ENCODE measurements around the gene EEFSEC. TPM values are rescaled to one million over a fixed set of nuclear protein-coding genes. Genes with fewer than 3 reads are reported as not detected.

Gene EEFSEC
- total RNA-seq, 2 experiments from 2014 or later: 19.4 to 19.7 TPM

GRCh38 chr3:128430731-128431130, 277.4 kb downstream of the EEFSEC start:
- Mint-ChIP-seq H3K36me3 (no peaks in the 10 kb centered on the region), H3K27me3 (peaks cover 41% of the 10 kb centered on the region), H3K4me3 (no peak overlapping the region), H3K9me3 (ENCODE audit: low read depth) (no peaks in the 10 kb centered on the region), H3K27ac (no peak overlapping the region), H3K4me1 (peaks cover 2% of the 10 kb centered on the region)
- ATAC-seq: no peak
- DNase-seq: no peak
- CTCF ChIA-PET: interaction anchor here (1.1 kb wide), 1 partner anchor 187 kb away, joined by 4 read pairs; no protein-coding TSS in a partner anchor

DNA sequence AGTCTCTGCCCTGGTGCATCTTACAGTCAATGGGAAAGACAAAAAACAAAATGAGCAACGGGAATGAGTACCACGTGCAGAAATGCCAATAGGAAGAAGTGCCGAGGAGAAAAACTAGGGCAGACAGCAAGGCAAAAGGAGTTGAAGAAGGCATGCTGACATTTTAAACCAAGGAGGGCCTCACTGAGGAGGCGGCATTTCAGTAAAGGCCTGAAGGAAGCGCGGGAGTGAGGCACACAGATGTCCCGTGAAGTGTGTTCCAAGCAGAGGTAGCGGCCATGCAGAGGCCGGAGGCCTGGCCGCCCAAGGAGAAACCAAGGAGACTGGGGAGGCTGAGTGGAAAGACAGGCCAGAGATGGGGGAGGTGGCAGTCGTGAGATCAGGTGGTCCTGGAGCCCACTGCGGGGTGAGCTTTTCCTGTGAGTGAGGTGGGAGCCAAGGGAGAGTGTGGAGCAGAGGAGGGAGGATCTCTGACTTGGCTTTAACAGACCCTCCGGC, 278.6 kb downstream of the EEFSEC start:
- H3K27ac Mint-ChIP-seq: no peak overlapping the region
- ATAC-seq (no peak), DNase-seq (no peak)
- H3K4me1 Mint-ChIP-seq: peaks cover 2% of the 10 kb centered on the region
- no peaks in the 10 kb centered on the region for H3K9me3 Mint-ChIP-seq (ENCODE audit: low read depth)
- CTCF ChIA-PET: no interaction called here
- peaks cover 49% of the 10 kb centered on the region for H3K27me3 Mint-ChIP-seq
- H3K4me3 Mint-ChIP-seq: no peak overlapping the region
- no peaks in the 10 kb centered on the region for H3K36me3 Mint-ChIP-seq

GRCh38 chr3:128432301-128432970, 279.2 kb downstream of the EEFSEC start:
- Mint-ChIP-seq H3K27ac (no peak overlapping the region), H3K4me1 (no peaks in the 10 kb centered on the region), H3K27me3 (peaks cover 49% of the 10 kb centered on the region), H3K36me3 (no peaks in the 10 kb centered on the region), H3K4me3 (no peak overlapping the region), H3K9me3 (ENCODE audit: low read depth) (no peaks in the 10 kb centered on the region)
- ATAC-seq (no peak), DNase-seq (no peak)
- CTCF ChIA-PET: no interaction called here

GRCh38 chr3:128432971-128433836, 279.9 kb downstream of the EEFSEC start:
- H3K4me3 Mint-ChIP-seq: no peak overlapping the region
- H3K9me3 Mint-ChIP-seq (ENCODE audit: low read depth): no peaks in the 10 kb centered on the region
- no peaks in the 10 kb centered on the region for H3K4me1 Mint-ChIP-seq
- DNase-seq (no peak), ATAC-seq (no peak)
- peaks cover 49% of the 10 kb centered on the region for H3K27me3 Mint-ChIP-seq
- no peak overlapping the region for H3K27ac Mint-ChIP-seq
- no peaks in the 10 kb centered on the region for H3K36me3 Mint-ChIP-seq
- CTCF ChIA-PET: no interaction called here

DNA sequence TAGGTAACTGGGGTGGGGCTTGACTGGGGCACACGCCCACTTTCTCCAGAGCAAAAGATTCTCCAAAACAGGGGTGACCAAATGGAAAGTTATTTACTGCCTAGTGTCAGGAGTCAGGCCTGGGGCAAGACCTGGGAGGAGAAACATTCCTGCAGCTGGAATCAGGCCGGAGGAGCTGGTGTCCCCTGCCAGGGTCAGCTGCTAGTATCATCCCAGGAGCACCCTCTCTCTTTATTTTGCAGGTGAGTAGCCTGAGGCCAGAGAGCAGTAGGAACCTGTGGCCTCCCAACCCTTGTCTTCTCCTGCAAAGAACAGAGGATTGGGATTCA, 280.5 kb downstream of the EEFSEC start:
- ATAC-seq: no peak
- H3K27me3 Mint-ChIP-seq: peaks cover 49% of the 10 kb centered on the region
- H3K4me1 Mint-ChIP-seq: no peaks in the 10 kb centered on the region
- CTCF ChIA-PET: interaction anchor here (1.4 kb wide), 1 partner anchor 8 kb away, joined by 4 read pairs; no protein-coding TSS in a partner anchor
- no peaks in the 10 kb centered on the region for H3K9me3 Mint-ChIP-seq (ENCODE audit: low read depth)
- H3K27ac Mint-ChIP-seq: no peak overlapping the region
- no peak overlapping the region for H3K4me3 Mint-ChIP-seq
- H3K36me3 Mint-ChIP-seq: no peaks in the 10 kb centered on the region
- no peak for DNase-seq

- no peaks in the 10 kb centered on the region for H3K36me3 Mint-ChIP-seq
- ATAC-seq (no peak), DNase-seq (no peak)
- H3K9me3 Mint-ChIP-seq (ENCODE audit: low read depth): no peaks in the 10 kb centered on the region
- peaks cover 49% of the 10 kb centered on the region for H3K27me3 Mint-ChIP-seq
- H3K27ac Mint-ChIP-seq: no peak overlapping the region
- CTCF ChIA-PET: interaction anchor here (1.4 kb wide), 1 partner anchor 9 kb away, joined by 4 read pairs; no protein-coding TSS in a partner anchor
- no peaks in the 10 kb centered on the region for H3K4me1 Mint-ChIP-seq
- H3K4me3 Mint-ChIP-seq: no peak overlapping the region
Observed at GRCh38 chr3:128434524-128434923, 281.2 kb downstream of the EEFSEC start.

DNA sequence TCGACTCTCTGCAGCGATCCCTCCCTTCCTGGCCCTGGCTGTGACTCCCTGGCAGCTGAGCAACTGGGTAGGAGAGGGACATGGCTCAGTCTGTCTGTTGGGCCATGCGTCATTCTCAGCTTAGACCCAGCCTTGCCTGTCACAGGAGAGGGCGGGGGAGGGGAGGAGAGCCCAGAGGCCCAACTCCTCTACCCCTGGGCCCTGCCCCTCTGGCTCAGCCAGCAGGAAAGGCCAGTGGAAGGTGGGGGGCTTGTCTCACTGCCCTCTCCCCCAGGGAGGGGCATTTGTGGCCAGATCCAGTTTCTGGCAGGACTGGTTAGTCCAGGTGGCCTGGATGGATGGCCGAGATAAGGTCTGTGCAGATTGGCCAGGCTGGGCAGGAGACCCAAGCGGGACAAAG, 281.8 kb downstream of the EEFSEC start:
- CTCF ChIA-PET: interaction anchor here (1.4 kb wide), 1 partner anchor 9 kb away, joined by 4 read pairs; no protein-coding TSS in a partner anchor
- Mint-ChIP-seq H3K9me3 (ENCODE audit: low read depth) (no peaks in the 10 kb centered on the region), H3K36me3 (no peaks in the 10 kb centered on the region), H3K4me1 (no peaks in the 10 kb centered on the region), H3K27ac (no peak overlapping the region), H3K27me3 (peaks cover 52% of the 10 kb centered on the region), H3K4me3 (no peak overlapping the region)
- DNase-seq (no peak), ATAC-seq (no peak)

GRCh38 chr3:128435561-128435960, 282.3 kb downstream of the EEFSEC start:
- Mint-ChIP-seq H3K36me3 (no peaks in the 10 kb centered on the region), H3K27me3 (peaks cover 50% of the 10 kb centered on the region), H3K4me3 (no peak overlapping the region), H3K27ac (no peak overlapping the region), H3K9me3 (ENCODE audit: low read depth) (no peaks in the 10 kb centered on the region), H3K4me1 (no peaks in the 10 kb centered on the region)
- no peak for ATAC-seq
- no peak for DNase-seq
- CTCF ChIA-PET: interaction anchor here (1.3 kb wide), 1 partner anchor 62 kb away, joined by 3 read pairs; no protein-coding TSS in a partner anchor

GRCh38 chr3:128436214-128436613, 282.9 kb downstream of the EEFSEC start:
- no peaks in the 10 kb centered on the region for H3K36me3 Mint-ChIP-seq
- H3K4me1 Mint-ChIP-seq: no peaks in the 10 kb centered on the region
- no peak overlapping the region for H3K27ac Mint-ChIP-seq
- no peak overlapping the region for H3K4me3 Mint-ChIP-seq
- DNase-seq (no peak), ATAC-seq (no peak)
- no peaks in the 10 kb centered on the region for H3K9me3 Mint-ChIP-seq (ENCODE audit: low read depth)
- CTCF ChIA-PET: interaction anchor here (1.3 kb wide), 1 partner anchor 61 kb away, joined by 3 read pairs; no protein-coding TSS in a partner anchor
- H3K27me3 Mint-ChIP-seq: peaks cover 45% of the 10 kb centered on the region

DNA sequence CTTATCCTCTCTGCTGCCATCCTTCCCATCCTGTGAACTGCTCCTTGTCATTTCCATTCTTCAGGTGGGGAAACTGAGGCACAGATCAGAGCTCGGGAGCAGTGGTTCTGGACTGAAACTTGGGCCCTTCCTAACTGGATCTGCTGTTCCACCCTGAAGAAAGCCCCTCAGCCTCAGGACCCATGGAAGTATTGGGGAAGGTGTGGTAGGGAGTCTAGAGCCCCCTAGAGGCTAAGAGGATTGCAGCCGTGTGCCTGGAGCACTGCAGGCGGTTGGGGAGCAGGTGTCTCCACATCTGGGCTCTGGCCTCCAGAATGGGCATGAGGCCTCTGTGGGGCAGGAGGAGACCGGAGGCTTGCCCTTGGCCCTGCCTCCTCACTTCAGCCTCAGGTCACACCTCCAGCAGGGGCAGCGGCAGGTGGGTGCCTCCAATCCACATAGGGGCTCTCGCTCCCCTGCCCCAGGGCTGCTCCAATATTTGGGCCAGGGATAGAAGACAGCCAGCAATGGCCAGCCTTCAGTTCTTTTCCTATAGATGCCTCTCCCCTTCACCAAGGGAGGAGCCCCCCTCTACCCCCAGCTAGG, 285.3 kb downstream of the EEFSEC start:
- ATAC-seq: no peak
- CTCF ChIA-PET: interaction anchor here (0.8 to 2.8 kb wide), 3 partner anchors 10 to 59 kb away, joined by 3 to 9 read pairs (median 3); no protein-coding TSS in a partner anchor
- DNase-seq: no peak
- H3K4me1 Mint-ChIP-seq: no peaks in the 10 kb centered on the region
- no peak overlapping the region for H3K27ac Mint-ChIP-seq
- no peaks in the 10 kb centered on the region for H3K9me3 Mint-ChIP-seq (ENCODE audit: low read depth)
- H3K36me3 Mint-ChIP-seq: no peaks in the 10 kb centered on the region
- peaks cover 33% of the 10 kb centered on the region for H3K27me3 Mint-ChIP-seq
- no peak overlapping the region for H3K4me3 Mint-ChIP-seq

- Mint-ChIP-seq H3K27ac (no peak overlapping the region), H3K4me3 (no peak overlapping the region), H3K4me1 (no peaks in the 10 kb centered on the region), H3K36me3 (no peaks in the 10 kb centered on the region), H3K9me3 (ENCODE audit: low read depth) (no peaks in the 10 kb centered on the region), H3K27me3 (peaks cover 28% of the 10 kb centered on the region)
- ATAC-seq: no peak
- CTCF ChIA-PET: interaction anchor here (2.8 kb wide), 1 partner anchor 9 kb away, joined by 9 read pairs; no protein-coding TSS in a partner anchor
- no peak for DNase-seq
Observed at GRCh38 chr3:128439226-128439625, 285.9 kb downstream of the EEFSEC start.

GRCh38 chr3:128442070-128442469, 288.8 kb downstream of the EEFSEC start:
- Mint-ChIP-seq H3K36me3 (peaks cover 6% of the 10 kb centered on the region), H3K27ac (no peak overlapping the region), H3K4me3 (no peak overlapping the region), H3K9me3 (ENCODE audit: low read depth) (peaks cover 15% of the 10 kb centered on the region), H3K27me3 (peaks cover 14% of the 10 kb centered on the region), H3K4me1 (peaks cover 3% of the 10 kb centered on the region)
- CTCF ChIA-PET: interaction anchor here (1.2 kb wide), 1 partner anchor 16 kb away, joined by 3 read pairs; no protein-coding TSS in a partner anchor
- DNase-seq: no peak
- no peak for ATAC-seq

DNA sequence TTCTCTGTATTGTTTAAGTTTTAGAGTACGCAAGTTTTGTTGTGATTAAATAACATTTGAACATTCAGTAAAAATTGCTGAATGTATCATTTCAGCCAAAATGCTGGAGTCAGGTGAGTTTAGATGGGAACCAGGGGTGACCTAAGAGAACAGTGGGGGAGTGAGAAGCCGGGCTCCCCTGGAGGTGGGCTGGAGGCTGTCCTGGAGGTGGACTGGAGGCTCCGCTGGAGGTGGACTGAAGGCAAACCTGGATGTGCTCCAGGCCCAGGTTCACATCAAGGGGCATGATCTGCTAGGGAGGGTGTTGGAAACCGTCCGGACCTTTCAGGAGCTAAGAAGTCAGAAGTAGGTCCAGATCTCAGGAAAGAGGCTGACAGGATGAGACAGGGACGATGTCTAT, 289.7 kb downstream of the EEFSEC start:
- Mint-ChIP-seq H3K27ac (no peak overlapping the region), H3K9me3 (ENCODE audit: low read depth) (peaks cover 17% of the 10 kb centered on the region), H3K4me1 (peaks cover 12% of the 10 kb centered on the region), H3K27me3 (peaks cover 8% of the 10 kb centered on the region), H3K4me3 (no peak overlapping the region), H3K36me3 (peaks cover 9% of the 10 kb centered on the region)
- no peak for ATAC-seq
- no peak for DNase-seq
- CTCF ChIA-PET: interaction anchor here (1.2 kb wide), 1 partner anchor 17 kb away, joined by 3 read pairs; no protein-coding TSS in a partner anchor

All from activated CD8-positive, alpha-beta memory T cell treated with anti-CD3 and anti-CD28 coated beads, Interleukin-2, amount 10 ng/mL, durations not matched to agents 7 days and 5 days (primary cell).